SJCRH30 (cell line): ENCODE results near the gene SPATA16. TPM values are rescaled to one million over a fixed set of nuclear protein-coding genes. Genes with fewer than 3 reads are reported as not detected.
"Not testable (repeated sequence)": the region's sequence is repeated elsewhere in the genome, so short reads cannot be mapped to it uniquely, and the experiment has no call there.

Experiments used
- DNase-seq, 2 experiments: peaks; one replicate each; pipeline ENCODE4 v3.0.0-alpha.2; 2015 to 2020
- H3K27ac ChIP-seq: fragments of 250-450 bp; sonication (Bioruptor Pico); 2 replicates; pipeline ENCODE4 v1.5.1; 2020; ENCODE audit warnings: mild to moderate bottlenecking, moderate library complexity
- H3K27me3 ChIP-seq: fragments of 250-450 bp; sonication (Bioruptor Pico); 2 replicates; pipeline ENCODE4 v1.5.1; 2020; ENCODE audit warnings: mild to moderate bottlenecking, moderate library complexity
- H3K36me3 ChIP-seq: fragments of 250-450 bp; sonication (Bioruptor Pico); 2 replicates; pipeline ENCODE4 v1.5.1; 2020; ENCODE audit warnings: mild to moderate bottlenecking, moderate library complexity
- H3K4me1 ChIP-seq: fragments of 250-450 bp; sonication (Bioruptor Pico); 2 replicates; pipeline ENCODE4 v1.5.1; 2020; ENCODE audit warnings: mild to moderate bottlenecking, moderate library complexity
- H3K4me3 ChIP-seq: fragments of 250-450 bp; sonication (Bioruptor Pico); 2 replicates; pipeline ENCODE4 v1.5.1; 2020; ENCODE audit warnings: mild to moderate bottlenecking, moderate library complexity
- H3K9me3 ChIP-seq: fragments of 250-450 bp; sonication (Bioruptor Pico); replicated peaks from 2 replicates; pipeline ENCODE4 v1.5.1; 2020; ENCODE audit warnings: mild to moderate bottlenecking, moderate library complexity
- total RNA-seq: library from RNA; depleted of rRNA; stranded (reverse); fragments of >200 nt; shearing (Covaris generic); gene quantifications from 2 replicates; pipeline ENCODE4 v1.2.3, GENCODE V29; 2014

SPATA16 gene
- total RNA-seq, 1 experiment from 2014 or later = not detected

- no peak overlapping the region for H3K27ac ChIP-seq
- no peaks in the 10 kb centered on the region for H3K27me3 ChIP-seq
- H3K4me1 ChIP-seq = no peaks in the 10 kb centered on the region
- no peaks in the 10 kb centered on the region for H3K36me3 ChIP-seq
- no peaks in the 10 kb centered on the region for H3K9me3 ChIP-seq
- no peak overlapping the region for H3K4me3 ChIP-seq
- DNase-seq = no peak
Observed at GRCh38 chr3:173037840-173038483, 103.1 kb downstream of the SPATA16 start.

GRCh38 chr3:173030273-173030672 lies 110.8 kb downstream of the SPATA16 start:
- no peaks in the 10 kb centered on the region for H3K36me3 ChIP-seq
- H3K27me3 ChIP-seq = no peaks in the 10 kb centered on the region

GRCh38 chr3:173028351-173028750 lies 112.7 kb downstream of the SPATA16 start:
- H3K36me3 ChIP-seq = no peaks in the 10 kb centered on the region
- no peaks in the 10 kb centered on the region for H3K27me3 ChIP-seq
- no peak overlapping the region for H3K4me3 ChIP-seq
- no peaks in the 10 kb centered on the region for H3K9me3 ChIP-seq
- H3K4me1 ChIP-seq = no peaks in the 10 kb centered on the region
- DNase-seq = no peak
- H3K27ac ChIP-seq = no peak overlapping the region

More at GRCh38 chr3:173030273-173030672, 110.8 kb downstream of the SPATA16 start:
- Histone ChIP-seq H3K27ac (no peak overlapping the region), H3K4me1 (no peaks in the 10 kb centered on the region), H3K4me3 (no peak overlapping the region), H3K9me3 (no peaks in the 10 kb centered on the region)
- DNase-seq = no peak

- Histone ChIP-seq H3K4me3 (no peak overlapping the region), H3K36me3 (no peaks in the 10 kb centered on the region), H3K4me1 (no peaks in the 10 kb centered on the region), H3K27me3 (no peaks in the 10 kb centered on the region), H3K9me3 (no peaks in the 10 kb centered on the region), H3K27ac (no peak overlapping the region)
- DNase-seq = no peak
Observed at GRCh38 chr3:173027429-173027828, 113.6 kb downstream of the SPATA16 start.

- H3K36me3 ChIP-seq = no peaks in the 10 kb centered on the region
- DNase-seq = no peak
- no peak overlapping the region for H3K4me3 ChIP-seq
- no peaks in the 10 kb centered on the region for H3K27me3 ChIP-seq
- no peak overlapping the region for H3K27ac ChIP-seq
- no peaks in the 10 kb centered on the region for H3K4me1 ChIP-seq
- no peaks in the 10 kb centered on the region for H3K9me3 ChIP-seq
Observed at GRCh38 chr3:173025941-173026340, 115.1 kb downstream of the SPATA16 start.

- H3K4me1 ChIP-seq = no peaks in the 10 kb centered on the region
- H3K36me3 ChIP-seq = no peaks in the 10 kb centered on the region
- no peaks in the 10 kb centered on the region for H3K27me3 ChIP-seq
- H3K27ac ChIP-seq = no peak overlapping the region
- no peaks in the 10 kb centered on the region for H3K9me3 ChIP-seq
- no peak for DNase-seq
- H3K4me3 ChIP-seq = no peak overlapping the region
Observed at GRCh38 chr3:173021547-173022185, 119.4 kb downstream of the SPATA16 start.

GRCh38 chr3:173020128-173020527 lies 120.9 kb downstream of the SPATA16 start:
- not testable (repeated sequence) for H3K27me3 ChIP-seq, H3K4me1 ChIP-seq, H3K9me3 ChIP-seq, H3K4me3 ChIP-seq, H3K27ac ChIP-seq, H3K36me3 ChIP-seq, DNase-seq

- no peak for DNase-seq
- H3K36me3 ChIP-seq = no peaks in the 10 kb centered on the region
- H3K27ac ChIP-seq = no peak overlapping the region
- no peaks in the 10 kb centered on the region for H3K27me3 ChIP-seq
- no peak overlapping the region for H3K4me3 ChIP-seq
- no peaks in the 10 kb centered on the region for H3K4me1 ChIP-seq
- H3K9me3 ChIP-seq = no peaks in the 10 kb centered on the region
Observed at GRCh38 chr3:173019378-173019777, 121.7 kb downstream of the SPATA16 start.

GRCh38 chr3:173018758-173019157 lies 122.3 kb downstream of the SPATA16 start:
- H3K27me3 ChIP-seq = no peaks in the 10 kb centered on the region
- no peaks in the 10 kb centered on the region for H3K9me3 ChIP-seq
- H3K36me3 ChIP-seq = no peaks in the 10 kb centered on the region
- no peak overlapping the region for H3K4me3 ChIP-seq
- H3K27ac ChIP-seq = no peak overlapping the region
- no peaks in the 10 kb centered on the region for H3K4me1 ChIP-seq
- DNase-seq = no peak

GRCh38 chr3:173013219-173013832 lies 127.7 kb downstream of the SPATA16 start:
- no peaks in the 10 kb centered on the region for H3K4me1 ChIP-seq
- DNase-seq = no peak
- no peaks in the 10 kb centered on the region for H3K36me3 ChIP-seq
- no peak overlapping the region for H3K4me3 ChIP-seq
- H3K27me3 ChIP-seq = no peaks in the 10 kb centered on the region
- H3K9me3 ChIP-seq = no peaks in the 10 kb centered on the region
- H3K27ac ChIP-seq = no peak overlapping the region

GRCh38 chr3:173009410-173009809 lies 131.6 kb downstream of the SPATA16 start:
- no peaks in the 10 kb centered on the region for H3K27me3 ChIP-seq
- no peak overlapping the region for H3K4me3 ChIP-seq
- no peaks in the 10 kb centered on the region for H3K4me1 ChIP-seq
- DNase-seq = no peak
- no peaks in the 10 kb centered on the region for H3K9me3 ChIP-seq
- no peak overlapping the region for H3K27ac ChIP-seq
- no peaks in the 10 kb centered on the region for H3K36me3 ChIP-seq

- no peak overlapping the region for H3K4me3 ChIP-seq
- no peaks in the 10 kb centered on the region for H3K4me1 ChIP-seq
- no peaks in the 10 kb centered on the region for H3K36me3 ChIP-seq
- H3K27ac ChIP-seq = no peak overlapping the region
- no peaks in the 10 kb centered on the region for H3K27me3 ChIP-seq
- no peaks in the 10 kb centered on the region for H3K9me3 ChIP-seq
- no peak for DNase-seq
Observed at GRCh38 chr3:173008978-173009377, 132.1 kb downstream of the SPATA16 start.

GRCh38 chr3:173007079-173007723 lies 133.8 kb downstream of the SPATA16 start:
- Histone ChIP-seq H3K36me3 (no peaks in the 10 kb centered on the region), H3K9me3 (no peaks in the 10 kb centered on the region), H3K27ac (no peak overlapping the region), H3K4me3 (no peak overlapping the region), H3K4me1 (no peaks in the 10 kb centered on the region), H3K27me3 (no peaks in the 10 kb centered on the region)
- no peak for DNase-seq

- Histone ChIP-seq H3K36me3 (no peaks in the 10 kb centered on the region), H3K4me3 (no peak overlapping the region), H3K27me3 (no peaks in the 10 kb centered on the region), H3K9me3 (no peaks in the 10 kb centered on the region), H3K27ac (no peak overlapping the region), H3K4me1 (no peaks in the 10 kb centered on the region)
- no peak for DNase-seq
Observed at GRCh38 chr3:173006006-173006405, 135.0 kb downstream of the SPATA16 start.

- Histone ChIP-seq H3K27ac (no peak overlapping the region), H3K9me3 (no peaks in the 10 kb centered on the region), H3K27me3 (no peaks in the 10 kb centered on the region), H3K4me1 (no peaks in the 10 kb centered on the region), H3K36me3 (no peaks in the 10 kb centered on the region), H3K4me3 (no peak overlapping the region)
- no peak for DNase-seq
Observed at GRCh38 chr3:173004681-173005080, 136.4 kb downstream of the SPATA16 start.
